Astrocyte of the spinal cord (primary cell): ENCODE measurements around the gene FOXA2.

Experiments
- DNase-seq: peaks from one replicate; pipeline ENCODE4 v3.0.0; 2011; ENCODE audit warnings: low read depth, low spot score
- H3K4me3 ChIP-seq: 2 replicates; pipeline ENCODE4 v1.5.1; 2011; ENCODE audit warnings: low read depth, mild to moderate bottlenecking, low read length, moderate library complexity
- in situ Hi-C: cut with HindIII; loops from 2 replicates; pipeline ENCODE4 v1.10.0; 2017; ENCODE audit warnings: low sequenced_read_pairs
- TF ChIP-seq, protein P1 (sequence below): IDR thresholded peaks from 2 replicates; pipeline ENCODE4 v1.5.1; 2012; ENCODE audit warnings: low read depth, mild to moderate bottlenecking, low read length, inconsistent platforms

Gene FOXA2

GRCh38 chr20:22579711-22580697 lies 4.4 kb downstream of the FOXA2 start:
- no peak overlapping the region for H3K4me3 ChIP-seq
- no peak for DNase-seq
- in situ Hi-C loops = no loop called here
- TF ChIP-seq, protein P1, sequence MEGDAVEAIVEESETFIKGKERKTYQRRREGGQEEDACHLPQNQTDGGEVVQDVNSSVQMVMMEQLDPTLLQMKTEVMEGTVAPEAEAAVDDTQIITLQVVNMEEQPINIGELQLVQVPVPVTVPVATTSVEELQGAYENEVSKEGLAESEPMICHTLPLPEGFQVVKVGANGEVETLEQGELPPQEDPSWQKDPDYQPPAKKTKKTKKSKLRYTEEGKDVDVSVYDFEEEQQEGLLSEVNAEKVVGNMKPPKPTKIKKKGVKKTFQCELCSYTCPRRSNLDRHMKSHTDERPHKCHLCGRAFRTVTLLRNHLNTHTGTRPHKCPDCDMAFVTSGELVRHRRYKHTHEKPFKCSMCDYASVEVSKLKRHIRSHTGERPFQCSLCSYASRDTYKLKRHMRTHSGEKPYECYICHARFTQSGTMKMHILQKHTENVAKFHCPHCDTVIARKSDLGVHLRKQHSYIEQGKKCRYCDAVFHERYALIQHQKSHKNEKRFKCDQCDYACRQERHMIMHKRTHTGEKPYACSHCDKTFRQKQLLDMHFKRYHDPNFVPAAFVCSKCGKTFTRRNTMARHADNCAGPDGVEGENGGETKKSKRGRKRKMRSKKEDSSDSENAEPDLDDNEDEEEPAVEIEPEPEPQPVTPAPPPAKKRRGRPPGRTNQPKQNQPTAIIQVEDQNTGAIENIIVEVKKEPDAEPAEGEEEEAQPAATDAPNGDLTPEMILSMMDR = no peak

DNA sequence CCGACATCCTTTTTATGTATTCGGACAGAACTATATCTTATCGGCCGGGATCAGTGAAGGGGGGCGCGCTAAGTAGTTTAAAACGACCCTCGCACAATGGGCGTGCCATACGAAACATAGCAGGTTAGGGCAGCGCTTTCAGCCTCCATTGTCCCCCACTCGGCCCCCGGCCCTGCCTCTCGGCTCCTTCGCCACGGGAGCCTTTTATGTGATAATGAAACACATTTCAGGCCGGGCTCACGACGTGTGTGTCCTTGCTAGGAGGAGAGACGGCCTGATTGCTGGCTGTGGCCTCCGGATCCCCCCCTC lies 5.3 kb downstream of the FOXA2 start:
- in situ Hi-C loops = no loop called here
- TF ChIP-seq, protein P1 = no peak
- H3K4me3 ChIP-seq = no peak overlapping the region
- no peak for DNase-seq

DNA sequence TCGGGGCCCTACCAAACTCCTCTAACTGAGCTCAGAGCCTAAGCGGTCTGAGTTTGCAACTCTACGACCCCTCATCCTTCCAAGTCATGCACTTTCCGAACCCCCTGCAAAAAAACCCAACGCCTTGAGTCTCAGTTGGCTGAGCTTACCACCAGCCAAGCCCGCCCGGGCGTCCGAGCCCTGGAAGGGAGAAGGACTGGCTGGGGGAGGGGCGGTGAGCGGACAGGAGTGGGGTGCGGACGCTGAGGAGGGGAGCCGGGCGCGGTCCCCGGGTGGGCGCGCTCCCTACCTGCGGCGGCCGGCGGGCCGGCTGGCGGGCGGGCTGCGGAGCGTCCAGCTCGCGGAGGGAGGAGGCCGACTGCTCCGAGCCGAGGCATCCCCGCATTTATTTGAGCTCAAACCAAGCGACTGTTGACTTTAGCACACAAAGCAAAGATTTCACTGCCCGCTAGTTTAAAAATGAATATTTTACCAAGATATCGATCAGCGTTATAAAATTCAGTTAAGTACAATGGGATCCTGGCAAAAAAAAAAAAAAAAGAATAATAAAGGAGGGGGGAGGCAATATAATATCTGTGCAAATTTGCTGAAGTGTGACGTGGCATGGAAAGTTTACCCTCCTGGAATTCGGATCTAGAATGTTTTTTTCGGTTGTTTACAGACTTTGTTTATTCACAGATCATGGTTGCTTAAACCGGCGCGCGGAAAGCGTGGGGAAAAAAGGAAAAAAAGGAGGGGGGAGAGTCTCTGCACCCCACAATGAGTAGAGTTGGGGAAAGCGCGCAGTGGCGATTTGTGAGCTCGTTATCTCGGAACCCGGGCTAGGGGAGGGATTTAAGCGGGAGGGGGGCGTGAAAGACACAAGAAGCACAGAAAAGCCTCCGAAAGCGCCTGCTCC lies 5.9 kb downstream of the FOXA2 start:
- H3K4me3 ChIP-seq = no peak overlapping the region
- TF ChIP-seq, protein P1 = no peak
- in situ Hi-C loops = no loop called here
- DNase-seq = no peak

DNA sequence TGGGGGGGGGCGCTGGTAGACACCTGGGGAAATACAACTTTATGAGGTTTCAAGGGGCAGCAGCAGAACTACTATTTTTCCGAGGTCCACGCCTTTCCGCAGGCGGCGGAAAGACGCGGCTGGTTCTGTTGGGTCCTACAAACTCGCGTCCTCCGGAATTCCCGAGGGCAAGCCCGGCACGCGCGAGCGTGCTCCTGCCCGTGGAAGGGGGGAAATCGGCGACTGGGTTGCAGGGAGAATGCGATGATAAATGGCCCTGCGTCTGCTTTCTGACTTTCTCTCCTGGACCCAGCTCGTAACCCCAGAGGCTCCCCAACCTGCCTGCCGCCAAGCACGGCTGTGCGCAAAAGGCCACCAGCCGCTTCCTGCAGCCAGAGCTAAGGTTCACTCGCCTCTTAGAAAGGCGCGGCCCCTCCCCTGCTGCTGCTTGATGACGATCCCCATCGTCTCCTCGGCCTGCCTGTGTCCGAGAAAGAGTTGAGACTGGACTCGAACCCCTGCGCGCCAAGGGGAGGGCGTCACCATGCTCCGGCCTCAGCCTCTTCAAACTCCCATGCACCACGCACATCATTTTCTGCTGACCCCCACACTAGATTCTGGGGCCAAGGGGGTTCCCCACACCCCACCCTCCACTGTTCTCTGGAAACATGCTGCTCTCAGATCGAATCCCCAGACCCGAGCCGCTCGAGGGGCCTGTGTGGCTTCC lies 6.7 kb downstream of the FOXA2 start:
- in situ Hi-C loops = no loop called here
- TF ChIP-seq, protein P1 = no peak
- no peak overlapping the region for H3K4me3 ChIP-seq
- no peak for DNase-seq

DNA sequence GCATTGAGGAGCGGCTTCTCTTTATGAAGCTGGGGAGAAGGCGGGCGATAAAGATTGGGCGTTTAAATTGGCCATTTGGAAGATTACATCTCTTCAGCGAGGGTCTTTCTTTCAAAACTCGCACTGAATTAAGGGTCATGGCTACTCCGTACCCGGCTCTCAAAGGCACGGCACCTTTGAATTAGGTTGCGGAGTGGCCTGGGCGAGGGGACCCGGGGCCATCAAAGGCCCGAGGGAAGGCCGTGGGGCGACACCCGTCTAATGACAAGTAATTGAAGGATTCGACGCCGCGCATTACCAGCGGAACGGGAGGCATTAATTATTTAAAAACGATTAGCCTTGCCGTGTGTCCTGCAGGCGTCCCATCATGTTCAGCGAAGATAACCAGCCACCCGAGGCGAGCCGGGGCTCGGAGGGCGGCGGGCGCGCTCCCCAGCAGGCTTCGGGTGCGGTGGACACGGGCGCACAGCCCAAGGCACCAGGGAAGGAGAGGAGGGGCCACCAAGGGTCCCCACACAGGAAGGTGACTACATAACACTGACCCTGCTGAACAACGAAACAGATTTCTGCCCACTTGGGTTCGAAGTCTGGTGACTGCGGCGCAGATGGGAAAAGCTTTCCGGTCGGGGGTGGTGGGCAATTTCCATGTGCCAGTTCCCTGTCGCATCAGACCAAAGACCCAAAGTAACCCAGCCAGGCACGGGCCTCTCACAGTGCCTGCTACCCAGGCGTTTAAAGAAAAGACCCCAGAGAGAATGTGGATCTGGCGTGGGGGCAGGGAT lies 7.4 kb downstream of the FOXA2 start:
- in situ Hi-C loops = no loop called here
- DNase-seq = no peak
- TF ChIP-seq, protein P1 = no peak
- no peak overlapping the region for H3K4me3 ChIP-seq
